HCT116 (cell line): Measurements from ENCODE around the gene LRP2. TPM values are rescaled to one million over a fixed set of nuclear protein-coding genes. Genes with fewer than 3 reads are reported as not detected.

Experiments
- ATAC-seq: fragments of 200-7000 bp; cut with Tn5 transposase; 2 replicates; pipeline ENCODE4 v1.9.1; 2020; ENCODE audit warnings: mild to moderate bottlenecking, moderate library complexity
- BruUV-seq: library from RNA; stranded (reverse); fragments of 400-500 nt; replicated peaks from 2 replicates; lab custom pipeline; 2021; lab: Mats Ljungman, UMichigan
- CTCF ChIA-PET: fragments of 300-600 bp; sonication (Branson Sonifier 250); formaldehyde crosslinking; loops from one replicate; lab custom pipeline; 2021; ENCODE audit warnings: antibody characterized with exemption; lab: Charles Lee
- POLR2A ChIA-PET: fragments of 300-600, 350-600 bp; sonication (Branson Sonifier 250); formaldehyde crosslinking; loops from one replicate; lab custom pipeline; 2021; ENCODE audit warnings: antibody characterized with exemption; lab: Charles Lee
- RAD21 ChIA-PET, 2 experiments: fragments of 300-600 bp; sonication (Branson Sonifier 250); formaldehyde crosslinking; loops; one replicate each; lab custom pipeline; 2023; ENCODE audit warnings: low total read pairs in 2 of 2; ENCODE audit not compliant: uncharacterized antibody in 2 of 2, unreplicated experiment in 2 of 2, low non-redundant PET in 1 of 2; lab: Charles Lee
- DNase-seq: peaks from one replicate; pipeline ENCODE4 v3.0.0-alpha.2; 2010; ENCODE audit warnings: low read depth, low spot score
- H2AFZ ChIP-seq: fragments of 200-600 bp; shearing (Covaris generic), sonication (generic); 2 replicates; pipeline ENCODE4 v1.6.1; 2017; ENCODE audit warnings: low read depth, mixed run types, mixed read lengths, antibody characterized with exemption, low read length; ENCODE audit not compliant: poor library complexity, severe bottlenecking
- H3K27ac ChIP-seq: 2 replicates; pipeline ENCODE4 v1.5.1; 2012; ENCODE audit warnings: low read depth, low read length
- H3K27me3 ChIP-seq: fragments of 200-600 bp; sonication (generic); 2 replicates; pipeline ENCODE4 v1.6.1; 2016; ENCODE audit warnings: mixed run types, low read length, mixed read lengths; ENCODE audit not compliant: insufficient read depth
- H3K36me3 ChIP-seq, 2 experiments: fragments of 200-500 bp in 1 of 2; fragments of 200-600 bp in 1 of 2; sonication (Bioruptor generic) in 1 of 2; sonication (generic) in 1 of 2; 2 replicates each; pipeline versions ENCODE4 v1.5.1 to v1.6.1; 2014 to 2016; ENCODE audit warnings: low read length in 2 of 2, inconsistent platforms in 1 of 2, mixed read lengths in 1 of 2, mixed run types in 1 of 2; ENCODE audit not compliant: insufficient read depth in 2 of 2, control insufficient read depth in 1 of 2
- H3K4me1 ChIP-seq, 2 experiments: fragments of 200-600 bp in 1 of 2; sonication (generic) in 1 of 2; 2 replicates each; pipeline versions ENCODE4 v1.5.1 to v1.6.1; 2012 to 2017; ENCODE audit warnings: low read length in 2 of 2, inconsistent platforms in 1 of 2, mild to moderate bottlenecking in 1 of 2, mixed read lengths in 1 of 2, mixed run types in 1 of 2, moderate library complexity in 1 of 2; ENCODE audit not compliant: insufficient read depth in 2 of 2, control insufficient read depth in 1 of 2
- H3K4me2 ChIP-seq: fragments of 200-600 bp; sonication (generic); 2 replicates; pipeline ENCODE4 v1.6.1; 2017; ENCODE audit warnings: mixed run types, low read length, mixed read lengths
- H3K4me3 ChIP-seq, 2 experiments: fragments of 200-600 bp in 1 of 2; sonication (generic) in 1 of 2; replicated peaks in 1 of 2; 2 replicates each; pipeline ENCODE4 v1.5.1; 2011 to 2016; ENCODE audit warnings: low read length in 2 of 2, control low read depth in 1 of 2, low read depth in 1 of 2, mild to moderate bottlenecking in 1 of 2, mixed read lengths in 1 of 2, mixed run types in 1 of 2
- H3K79me2 ChIP-seq: fragments of 200-600 bp; sonication (generic); 2 replicates; pipeline ENCODE4 v1.6.1; 2017; ENCODE audit warnings: mild to moderate bottlenecking, mixed run types, low read length, moderate library complexity, mixed read lengths; ENCODE audit not compliant: insufficient read depth
- H3K9ac ChIP-seq: fragments of 200-600 bp; sonication (generic); 2 replicates; pipeline ENCODE4 v1.6.1; 2016; ENCODE audit warnings: low read length, mixed read lengths
- H3K9me2 ChIP-seq: fragments of 200-600 bp; sonication (generic), shearing (Covaris generic); 2 replicates; pipeline ENCODE4 v1.6.1; 2017; ENCODE audit warnings: mixed run types, mild to moderate bottlenecking, moderate library complexity; ENCODE audit not compliant: insufficient read depth
- H3K9me3 ChIP-seq, 2 experiments: fragments of 200-500 bp in 1 of 2; fragments of 200-600 bp in 1 of 2; sonication (Bioruptor generic) in 1 of 2; sonication (generic) in 1 of 2; 2 replicates each; pipeline ENCODE4 v1.6.1; 2014 to 2017; ENCODE audit warnings: low read length in 2 of 2, mixed read lengths in 2 of 2, inconsistent platforms in 1 of 2, low read depth in 1 of 2, mild to moderate bottlenecking in 1 of 2, mixed run types in 1 of 2, moderate library complexity in 1 of 2; ENCODE audit not compliant: control insufficient read depth in 1 of 2, insufficient read depth in 1 of 2
- H4K20me1 ChIP-seq: fragments of 200-600 bp; sonication (generic), shearing (Covaris generic); 2 replicates; pipeline ENCODE4 v1.6.1; 2017; ENCODE audit warnings: mixed run types, mild to moderate bottlenecking, moderate library complexity; ENCODE audit not compliant: insufficient read depth
- CBX3 ChIP-seq: IDR thresholded peaks from 2 replicates; pipeline ENCODE4 v1.6.1; 2012; ENCODE audit warnings: low read depth
- ELF1 ChIP-seq: IDR thresholded peaks from 2 replicates; pipeline ENCODE4 v1.6.1; 2012; ENCODE audit warnings: low read depth, borderline replicate concordance
- POLR2AphosphoS5 ChIP-seq: IDR thresholded peaks from 2 replicates; pipeline ENCODE4 v1.6.1; 2011; ENCODE audit warnings: mild to moderate bottlenecking, low read depth, low read length, moderate library complexity
- RAD21 ChIP-seq: IDR thresholded peaks from 2 replicates; pipeline ENCODE4 v1.6.1; 2012; ENCODE audit warnings: low read depth, mild to moderate bottlenecking
- intact Hi-C: fragments of 100-400 bp; cut with micrococcal nuclease; formaldehyde crosslinking; loops from 2 replicates; pipeline ENCODE4 v1.10.0; 2022
- total RNA-seq: library from RNA; stranded (reverse); gene quantifications from one replicate; pipeline ENCODE4 v1.2.1, GENCODE V29; 2021; ENCODE audit not compliant: unreplicated experiment
- TF ChIP-seq, protein P1 (sequence below): IDR thresholded peaks from 2 replicates; pipeline ENCODE4 v1.6.1; 2012; ENCODE audit warnings: low read depth

Gene LRP2
- total RNA-seq, 1 experiment from 2014 or later: 0.20 TPM

DNA sequence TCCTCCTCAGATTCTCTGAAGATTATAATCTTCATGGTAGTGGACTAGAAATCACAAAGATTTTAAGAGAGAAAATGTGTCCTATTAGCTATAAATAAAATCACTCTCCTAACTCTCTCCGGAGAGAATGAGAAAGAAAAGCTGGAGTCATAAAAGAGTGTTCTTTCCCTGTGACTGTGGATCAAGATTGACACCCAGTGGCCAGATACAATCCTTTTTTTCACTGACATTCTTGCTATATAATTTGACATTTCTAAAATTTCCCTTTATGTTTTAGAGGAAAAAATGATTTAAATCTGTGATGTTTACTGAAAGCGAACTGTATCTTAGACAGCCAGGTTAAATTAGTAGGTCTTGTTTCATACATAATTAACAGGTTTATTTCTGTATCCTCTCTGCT is 35.4 kb upstream of the LRP2 start (continued):
- TF ChIP-seq, protein P1, sequence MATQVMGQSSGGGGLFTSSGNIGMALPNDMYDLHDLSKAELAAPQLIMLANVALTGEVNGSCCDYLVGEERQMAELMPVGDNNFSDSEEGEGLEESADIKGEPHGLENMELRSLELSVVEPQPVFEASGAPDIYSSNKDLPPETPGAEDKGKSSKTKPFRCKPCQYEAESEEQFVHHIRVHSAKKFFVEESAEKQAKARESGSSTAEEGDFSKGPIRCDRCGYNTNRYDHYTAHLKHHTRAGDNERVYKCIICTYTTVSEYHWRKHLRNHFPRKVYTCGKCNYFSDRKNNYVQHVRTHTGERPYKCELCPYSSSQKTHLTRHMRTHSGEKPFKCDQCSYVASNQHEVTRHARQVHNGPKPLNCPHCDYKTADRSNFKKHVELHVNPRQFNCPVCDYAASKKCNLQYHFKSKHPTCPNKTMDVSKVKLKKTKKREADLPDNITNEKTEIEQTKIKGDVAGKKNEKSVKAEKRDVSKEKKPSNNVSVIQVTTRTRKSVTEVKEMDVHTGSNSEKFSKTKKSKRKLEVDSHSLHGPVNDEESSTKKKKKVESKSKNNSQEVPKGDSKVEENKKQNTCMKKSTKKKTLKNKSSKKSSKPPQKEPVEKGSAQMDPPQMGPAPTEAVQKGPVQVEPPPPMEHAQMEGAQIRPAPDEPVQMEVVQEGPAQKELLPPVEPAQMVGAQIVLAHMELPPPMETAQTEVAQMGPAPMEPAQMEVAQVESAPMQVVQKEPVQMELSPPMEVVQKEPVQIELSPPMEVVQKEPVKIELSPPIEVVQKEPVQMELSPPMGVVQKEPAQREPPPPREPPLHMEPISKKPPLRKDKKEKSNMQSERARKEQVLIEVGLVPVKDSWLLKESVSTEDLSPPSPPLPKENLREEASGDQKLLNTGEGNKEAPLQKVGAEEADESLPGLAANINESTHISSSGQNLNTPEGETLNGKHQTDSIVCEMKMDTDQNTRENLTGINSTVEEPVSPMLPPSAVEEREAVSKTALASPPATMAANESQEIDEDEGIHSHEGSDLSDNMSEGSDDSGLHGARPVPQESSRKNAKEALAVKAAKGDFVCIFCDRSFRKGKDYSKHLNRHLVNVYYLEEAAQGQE: no peak
- TF ChIP-seq RAD21: peak; percentile 72
- no peak for TF ChIP-seq ELF1

DNA sequence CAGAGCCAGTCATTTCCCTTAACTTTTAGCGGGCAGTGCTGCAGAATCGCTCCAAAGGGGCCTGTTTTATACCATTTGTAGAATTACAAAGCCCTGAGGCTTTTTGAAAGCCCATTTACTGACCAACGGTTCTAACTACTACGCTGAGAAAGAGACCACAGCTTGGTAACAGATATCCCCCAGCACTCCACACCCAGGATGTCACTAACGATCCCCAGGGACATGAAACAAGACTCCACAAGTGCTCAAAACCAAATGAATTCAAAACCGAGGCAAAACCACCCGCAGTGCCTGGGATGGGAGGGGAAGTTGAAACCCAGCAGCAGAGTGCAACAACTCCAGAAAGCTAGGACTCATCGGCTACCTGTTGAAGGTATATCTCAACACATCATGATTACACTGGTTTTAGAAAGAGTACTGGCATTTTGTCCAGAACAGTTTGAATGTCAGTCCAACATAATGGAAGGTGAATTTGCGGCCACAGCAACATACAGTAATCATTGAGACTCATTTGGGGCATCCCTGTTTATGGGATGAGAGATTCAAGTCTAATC is 33.6 kb upstream of the LRP2 start:
- Histone ChIP-seq H3K9me2 (no peaks in the 10 kb centered on the region), H3K4me3 (no peak overlapping the region), H3K27ac (no peak overlapping the region), H4K20me1 (no peaks in the 10 kb centered on the region), H3K27me3 (no peaks in the 10 kb centered on the region), H3K9me3 (no peaks in the 10 kb centered on the region), H3K4me2 (no peak overlapping the region), H2AFZ (no peak overlapping the region), H3K9ac (no peak overlapping the region), H3K79me2 (no peaks in the 10 kb centered on the region), H3K4me1 (no peaks in the 10 kb centered on the region; a peak in 1 of 4 replicates), H3K36me3 (no peaks in the 10 kb centered on the region)
- DNase-seq (no peak), ATAC-seq (no peak)
- ChIA-PET POLR2A (no interaction called here), RAD21 (no interaction called here), CTCF (interaction anchor here (2.3 to 3.0 kb wide), 2 partner anchors 264 to 286 kb away, joined by 15 to 31 read pairs; no protein-coding TSS in a partner anchor)
- no TSS peak for BruUV-seq
- TF ChIP-seq CBX3 (no peak), POLR2AphosphoS5 (no peak)
- intact Hi-C loops: loop anchor here (5.0 kb wide), 1 partner anchor 434 kb away; no protein-coding TSS in a partner anchor
